Nephron (organoid): ENCODE data around the gene PRKN.

ENCODE experiments used
- H3K27ac Mint-ChIP-seq, 3 experiments: 2 replicates each; pipeline ENCODE4 v1.8.0; 2020; ENCODE audit warnings: mixed read lengths in 3 of 3, mild to moderate bottlenecking in 2 of 3, moderate library complexity in 1 of 3
- H3K27me3 Mint-ChIP-seq: 2 replicates; pipeline ENCODE4 v1.8.0; 2021; ENCODE audit warnings: low read depth, mild to moderate bottlenecking, moderate library complexity, mixed read lengths
- H3K36me3 Mint-ChIP-seq: 2 replicates; pipeline ENCODE4 v1.8.0; 2020; ENCODE audit warnings: low read depth, mixed read lengths
- H3K4me1 Mint-ChIP-seq: 2 replicates; pipeline ENCODE4 v1.8.0; 2020; ENCODE audit warnings: mixed read lengths
- H3K4me3 Mint-ChIP-seq, 3 experiments: 2 replicates each; pipeline ENCODE4 v1.8.0; 2020; ENCODE audit warnings: mild to moderate bottlenecking in 3 of 3, mixed read lengths in 3 of 3, moderate library complexity in 2 of 3
- H3K9me3 Mint-ChIP-seq: 2 replicates; pipeline ENCODE4 v1.8.0; 2020; ENCODE audit warnings: mixed read lengths
- CTCF ChIP-seq, 3 experiments: fragments of 200-600 bp; sonication (generic); IDR thresholded peaks; one replicate each; pipeline ENCODE4 v1.5.0; 2021; ENCODE audit warnings: antibody characterized with exemption in 3 of 3; ENCODE audit not compliant: unreplicated experiment in 3 of 3

Gene PRKN

DNA sequence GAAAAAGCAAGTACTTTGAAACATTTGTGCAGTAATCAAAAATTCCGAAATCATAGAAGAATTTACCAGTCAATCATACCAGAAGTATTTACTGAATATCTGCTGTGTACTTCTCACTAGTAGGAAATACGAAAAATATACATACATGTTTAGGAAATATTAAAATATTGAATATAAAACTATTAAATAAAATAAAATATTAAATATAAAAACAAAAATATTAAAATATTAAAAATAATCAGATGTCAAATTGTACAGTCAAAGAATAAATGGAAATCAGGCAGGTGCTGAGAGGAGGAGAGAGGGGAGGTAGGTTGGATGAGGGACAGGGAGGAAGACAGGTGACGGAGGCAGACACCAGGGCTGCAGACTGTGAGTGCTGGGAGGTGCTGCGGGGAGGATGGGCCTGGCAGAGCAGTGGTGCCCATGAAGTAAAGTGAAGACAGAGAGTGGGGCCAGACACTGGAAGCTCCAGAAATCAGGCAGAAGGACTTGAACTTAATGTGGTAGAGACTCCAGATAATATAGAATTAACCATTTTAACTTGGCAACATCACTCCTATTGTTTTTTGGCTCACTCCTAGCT, 55.9 kb downstream of the PRKN start:
- no peak overlapping the region for H3K4me3 Mint-ChIP-seq
- no peaks in the 10 kb centered on the region for H3K36me3 Mint-ChIP-seq
- no peak for TF ChIP-seq CTCF (IDR thresholded peaks at IDR 0.05; ENCODE audit: unreplicated experiment in 3 of 3)
- no peak overlapping the region for H3K27ac Mint-ChIP-seq
- no peaks in the 10 kb centered on the region for H3K9me3 Mint-ChIP-seq
- no peaks in the 10 kb centered on the region for H3K4me1 Mint-ChIP-seq
- H3K27me3 Mint-ChIP-seq: no peaks in the 10 kb centered on the region

GRCh38 chr6:162670345-162670744, 57.2 kb downstream of the PRKN start:
- TF ChIP-seq CTCF (IDR thresholded peaks at IDR 0.05; ENCODE audit: unreplicated experiment in 3 of 3): no peak
- H3K4me1 Mint-ChIP-seq: peaks cover 5% of the 10 kb centered on the region

DNA sequence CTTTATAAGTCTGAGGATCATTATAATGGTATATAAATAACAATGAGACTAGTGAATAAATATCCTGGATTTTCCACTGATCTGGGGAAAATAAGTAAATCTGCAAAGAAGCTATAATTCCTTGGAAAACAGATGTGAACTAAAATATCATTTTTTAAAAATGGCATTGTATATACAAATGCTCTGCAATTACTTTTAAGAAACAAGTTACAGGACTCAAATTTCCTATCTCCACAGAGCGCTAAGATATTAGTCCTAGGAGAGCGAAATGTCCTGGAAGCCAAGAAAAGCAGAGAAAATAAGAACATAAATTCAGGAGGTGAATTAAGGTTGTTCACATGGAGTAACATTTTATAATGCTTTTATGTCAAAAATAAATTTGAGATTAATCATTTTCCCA, 61.3 kb downstream of the PRKN start:
- TF ChIP-seq CTCF (IDR thresholded peaks at IDR 0.05; ENCODE audit: unreplicated experiment in 3 of 3): no peak
- Mint-ChIP-seq H3K9me3 (peaks cover 26% of the 10 kb centered on the region), H3K27me3 (no peaks in the 10 kb centered on the region), H3K27ac (no peak overlapping the region), H3K4me3 (no peak overlapping the region), H3K4me1 (peaks cover 5% of the 10 kb centered on the region), H3K36me3 (no peaks in the 10 kb centered on the region)

More at GRCh38 chr6:162670345-162670744, 57.2 kb downstream of the PRKN start:
- no peak overlapping the region for H3K27ac Mint-ChIP-seq
- H3K27me3 Mint-ChIP-seq: no peaks in the 10 kb centered on the region
- no peaks in the 10 kb centered on the region for H3K36me3 Mint-ChIP-seq
- no peak overlapping the region for H3K4me3 Mint-ChIP-seq
- H3K9me3 Mint-ChIP-seq: peaks cover 6% of the 10 kb centered on the region

DNA sequence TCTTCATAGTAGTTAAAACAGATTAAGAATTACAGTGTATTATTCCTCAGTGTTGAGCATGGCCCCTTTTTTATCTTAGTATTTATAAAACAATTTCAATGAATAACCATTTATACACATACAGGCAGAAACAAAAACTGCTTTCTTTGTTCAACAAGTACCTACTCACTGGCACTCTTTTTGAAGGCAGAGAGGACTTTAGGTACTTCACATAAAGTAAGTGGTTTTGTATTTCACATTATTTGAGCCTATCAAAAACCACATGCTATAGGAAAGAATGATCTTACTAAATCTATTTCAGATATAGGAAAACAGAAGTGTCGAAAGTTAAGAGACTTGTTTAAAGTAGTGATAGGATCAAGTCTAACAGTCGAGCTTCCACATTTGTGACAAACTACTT, 73.8 kb downstream of the PRKN start:
- no peaks in the 10 kb centered on the region for H3K27me3 Mint-ChIP-seq
- no peak overlapping the region for H3K4me3 Mint-ChIP-seq
- no peaks in the 10 kb centered on the region for H3K36me3 Mint-ChIP-seq
- H3K4me1 Mint-ChIP-seq: peaks cover 4% of the 10 kb centered on the region
- no peak for TF ChIP-seq CTCF (IDR thresholded peaks at IDR 0.05; ENCODE audit: unreplicated experiment in 3 of 3)
- H3K9me3 Mint-ChIP-seq: peaks cover 5% of the 10 kb centered on the region
- H3K27ac Mint-ChIP-seq: no peak overlapping the region

- TF ChIP-seq CTCF (IDR thresholded peaks at IDR 0.05; ENCODE audit: unreplicated experiment in 3 of 3): no peak
- peaks cover 4% of the 10 kb centered on the region for H3K4me1 Mint-ChIP-seq
- no peaks in the 10 kb centered on the region for H3K27me3 Mint-ChIP-seq
- H3K27ac Mint-ChIP-seq: no peak overlapping the region
- no peaks in the 10 kb centered on the region for H3K36me3 Mint-ChIP-seq
- peaks cover 1% of the 10 kb centered on the region for H3K9me3 Mint-ChIP-seq
- no peak overlapping the region for H3K4me3 Mint-ChIP-seq
These were observed 76.1 kb downstream of the PRKN start for GRCh38 chr6:162651505-162651904.

DNA sequence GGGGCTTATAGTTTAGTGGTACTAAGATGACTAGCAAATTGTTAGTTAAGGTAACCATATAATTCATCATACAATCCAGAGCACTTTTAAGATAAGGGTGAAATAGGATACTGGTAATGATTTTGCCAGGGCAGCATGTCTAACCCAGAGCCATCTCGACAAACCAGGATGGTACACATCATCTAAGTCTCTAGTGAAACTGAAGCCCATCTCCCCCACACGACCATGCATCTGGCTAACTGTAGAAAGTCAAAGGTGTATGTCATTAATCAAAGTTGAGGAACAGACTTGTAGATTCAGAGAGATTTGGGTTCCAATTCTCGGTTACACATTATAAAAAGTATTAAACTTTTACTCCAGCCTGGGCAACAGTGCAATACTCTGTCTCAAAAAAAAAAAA, 78.3 kb downstream of the PRKN start:
- Mint-ChIP-seq H3K4me3 (no peak overlapping the region), H3K9me3 (no peaks in the 10 kb centered on the region), H3K27ac (no peak overlapping the region), H3K27me3 (no peaks in the 10 kb centered on the region), H3K36me3 (no peaks in the 10 kb centered on the region), H3K4me1 (peaks cover 5% of the 10 kb centered on the region)
- no peak for TF ChIP-seq CTCF (IDR thresholded peaks at IDR 0.05; ENCODE audit: unreplicated experiment in 3 of 3)
